Parathyroid adenoma (tissue), 2 donors: ENCODE data around the gene PRRX2.

Experiments used
- H2AFZ ChIP-seq: fragments of 300-600 bp; sonication (generic); one replicate; pipeline ENCODE4 v1.7.0; 2017; ENCODE audit warnings: antibody characterized with exemption, mild to moderate bottlenecking
- H3K27ac ChIP-seq: fragments of 300-600 bp; sonication (generic); one replicate; pipeline ENCODE4 v1.7.0; 2017
- H3K27me3 ChIP-seq: fragments of 300-600 bp; sonication (generic); one replicate; pipeline ENCODE4 v1.7.0; 2017; ENCODE audit warnings: low read length; ENCODE audit not compliant: control insufficient read depth, insufficient read depth
- H3K36me3 ChIP-seq: fragments of 300-600 bp; sonication (generic); one replicate; pipeline ENCODE4 v1.7.0; 2017; ENCODE audit warnings: low read length; ENCODE audit not compliant: control insufficient read depth, insufficient read depth
- H3K4me1 ChIP-seq: fragments of 300-600 bp; sonication (generic); one replicate; pipeline ENCODE4 v1.7.0; 2017; ENCODE audit warnings: control low read depth
- H3K4me2 ChIP-seq: fragments of 300-600 bp; sonication (generic); one replicate; pipeline ENCODE4 v1.7.0; 2017; ENCODE audit warnings: low read length
- H3K4me3 ChIP-seq: fragments of 300-600 bp; sonication (generic); one replicate; pipeline ENCODE4 v1.7.0; 2017; ENCODE audit warnings: low read depth, low read length
- H3K79me2 ChIP-seq: fragments of 300-600 bp; sonication (generic); one replicate; pipeline ENCODE4 v1.7.0; 2017; ENCODE audit warnings: control low read depth
- H3K9ac ChIP-seq: fragments of 300-600 bp; sonication (generic); one replicate; pipeline ENCODE4 v1.7.0; 2017; ENCODE audit warnings: mild to moderate bottlenecking
- H3K9me3 ChIP-seq: fragments of 300-600 bp; sonication (generic); one replicate; pipeline ENCODE4 v1.7.0; 2017; ENCODE audit warnings: low read length; ENCODE audit not compliant: control insufficient read depth
- CTCF ChIP-seq: fragments of 300-600 bp; sonication (generic); IDR thresholded peaks from one replicate; pipeline ENCODE4 v1.7.0; 2017; ENCODE audit warnings: antibody characterized with exemption, mild to moderate bottlenecking
- donor health status: primary hyperparathyroidism.

The PRRX2 gene

GRCh38 chr9:129685220-129685932, 19.9 kb downstream of the PRRX2 start:
- TF ChIP-seq CTCF, result no peak
- H3K79me2 ChIP-seq, result no peaks in the 10 kb centered on the region
- no peaks in the 10 kb centered on the region for H3K36me3 ChIP-seq
- H3K9me3 ChIP-seq, result no peaks in the 10 kb centered on the region
- no peaks in the 10 kb centered on the region for H3K4me1 ChIP-seq
- no peak overlapping the region for H2AFZ ChIP-seq
- no peaks in the 10 kb centered on the region for H3K27me3 ChIP-seq
- H3K4me2 ChIP-seq, result no peak overlapping the region
- H3K4me3 ChIP-seq, result no peak overlapping the region
- no peak overlapping the region for H3K9ac ChIP-seq
- no peak overlapping the region for H3K27ac ChIP-seq

- Histone ChIP-seq H3K79me2 (no peaks in the 10 kb centered on the region), H3K4me3 (no peak overlapping the region), H3K9me3 (no peaks in the 10 kb centered on the region), H2AFZ (no peak overlapping the region), H3K9ac (no peak overlapping the region), H3K27ac (no peak overlapping the region), H3K4me2 (no peak overlapping the region), H3K27me3 (no peaks in the 10 kb centered on the region), H3K36me3 (no peaks in the 10 kb centered on the region), H3K4me1 (no peaks in the 10 kb centered on the region)
- no peak for TF ChIP-seq CTCF
Observed at GRCh38 chr9:129685933-129686259, 20.4 kb downstream of the PRRX2 start.

- Histone ChIP-seq H3K9ac (no peak overlapping the region), H3K79me2 (no peaks in the 10 kb centered on the region), H3K27me3 (no peaks in the 10 kb centered on the region), H3K27ac (no peak overlapping the region), H3K9me3 (no peaks in the 10 kb centered on the region), H3K36me3 (no peaks in the 10 kb centered on the region), H3K4me1 (no peaks in the 10 kb centered on the region), H3K4me3 (no peak overlapping the region), H2AFZ (no peak overlapping the region), H3K4me2 (no peak overlapping the region)
- TF ChIP-seq CTCF, result no peak
Observed at GRCh38 chr9:129686736-129687135, 21.3 kb downstream of the PRRX2 start.

GRCh38 chr9:129687391-129687790, 21.9 kb downstream of the PRRX2 start:
- H3K4me3 ChIP-seq, result no peak overlapping the region
- H2AFZ ChIP-seq, result no peak overlapping the region
- H3K9me3 ChIP-seq, result no peaks in the 10 kb centered on the region
- no peak for TF ChIP-seq CTCF
- H3K4me1 ChIP-seq, result no peaks in the 10 kb centered on the region
- no peak overlapping the region for H3K4me2 ChIP-seq
- no peaks in the 10 kb centered on the region for H3K79me2 ChIP-seq
- no peak overlapping the region for H3K9ac ChIP-seq
- H3K27me3 ChIP-seq, result no peaks in the 10 kb centered on the region
- no peaks in the 10 kb centered on the region for H3K36me3 ChIP-seq
- no peak overlapping the region for H3K27ac ChIP-seq
